H1 (cell line): ENCODE results near the gene LENG9. TPM values are rescaled to one million over a fixed set of nuclear protein-coding genes. Genes with fewer than 3 reads are reported as not detected.

Experiments
- CTCF ChIA-PET: fragments of 300-600 bp; sonication (Branson Sonifier 250); formaldehyde crosslinking; loops from one replicate; lab custom pipeline; 2021; ENCODE audit not compliant: partially characterized antibody; lab: Charles Lee
- POLR2A ChIA-PET: fragments of 300-600 bp; sonication (Branson Sonifier 250); formaldehyde crosslinking; loops from one replicate; lab custom pipeline; 2021; ENCODE audit warnings: inconsistent platforms; ENCODE audit not compliant: partially characterized antibody; lab: Charles Lee
- DNase-seq, 2 experiments: peaks; one replicate each; pipeline versions ENCODE4 v3.0.0 to v3.0.0-alpha.2; 2010 to 2022; ENCODE audit warnings: low spot score in 2 of 2, low read depth in 1 of 2, mixed read lengths in 1 of 2
- FAIRE-seq: peaks from 2 replicates; lab custom pipeline; 2011; peaks lifted over from hg19 to GRCh38; lab: Jason Lieb, UNC
- H2AFZ ChIP-seq: 2 replicates; pipeline ENCODE4 v1.8.1; 2012; ENCODE audit warnings: low read length, inconsistent platforms
- H2AK5ac ChIP-seq: 2 replicates; pipeline ENCODE4 v1.6.1; 2013; ENCODE audit warnings: low read depth, low read length
- H2BK120ac ChIP-seq: replicated peaks from 2 replicates; pipeline ENCODE3; 2013; ENCODE audit warnings: low read depth, low read length, inconsistent platforms
- H2BK12ac ChIP-seq: 2 replicates; pipeline ENCODE4 v1.6.1; 2013; ENCODE audit warnings: low read depth, low read length
- H2BK15ac ChIP-seq: 2 replicates; pipeline ENCODE4 v1.6.1; 2013; ENCODE audit warnings: low read length
- H2BK20ac ChIP-seq: 2 replicates; pipeline ENCODE4 v1.6.1; 2013; ENCODE audit warnings: low read length
- H2BK5ac ChIP-seq: 2 replicates; pipeline ENCODE4 v1.6.1; 2013; ENCODE audit warnings: low read depth, low read length
- H3K14ac ChIP-seq: 2 replicates; pipeline ENCODE4 v1.6.1; 2013; ENCODE audit warnings: inconsistent platforms; ENCODE audit not compliant: insufficient read length
- H3K18ac ChIP-seq: 2 replicates; pipeline ENCODE4 v1.6.1; 2013; ENCODE audit warnings: low read length; ENCODE audit errors: extremely low read depth
- H3K23ac ChIP-seq: 2 replicates; pipeline ENCODE4 v1.6.1; 2013; ENCODE audit warnings: inconsistent platforms; ENCODE audit not compliant: insufficient read length
- H3K23me2 ChIP-seq: 2 replicates; pipeline ENCODE4 v1.6.1; 2013; ENCODE audit warnings: low read depth, low read length
- H3K27ac ChIP-seq: 2 replicates; pipeline ENCODE4 v1.6.1; 2011; ENCODE audit warnings: low read depth, low read length, inconsistent platforms
- H3K27me3 ChIP-seq, 4 experiments: replicated peaks in 1 of 4; 1 replicate in 1 of 4; 2 replicates in 3 of 4; pipeline versions ENCODE4 v1.6.1 to v1.8.1; 2011 to 2013; ENCODE audit warnings: low read length in 3 of 4, mild to moderate bottlenecking in 3 of 4, inconsistent platforms in 2 of 4, mixed read lengths in 2 of 4, moderate library complexity in 1 of 4; ENCODE audit not compliant: control insufficient read depth in 3 of 4, insufficient read depth in 3 of 4; ENCODE audit errors: extremely low read depth in 1 of 4
- H3K36me3 ChIP-seq, 4 experiments: 2 replicates each; pipeline versions ENCODE4 v1.6.1 to v1.8.1; 2011 to 2013; ENCODE audit warnings: mild to moderate bottlenecking in 4 of 4, low read length in 3 of 4, moderate library complexity in 2 of 4, control low read depth in 1 of 4, inconsistent platforms in 1 of 4; ENCODE audit not compliant: insufficient read depth in 4 of 4, control insufficient read depth in 2 of 4
- H3K4ac ChIP-seq: replicated peaks from 2 replicates; pipeline ENCODE3; 2013; ENCODE audit warnings: low read length, low read depth, mixed read lengths, inconsistent platforms; ENCODE audit not compliant: insufficient read length
- H3K4me1 ChIP-seq, 4 experiments: replicated peaks in 1 of 4; 1 replicate in 1 of 4; 2 replicates in 3 of 4; pipeline versions ENCODE4 v1.6.1 to v1.8.1; 2011 to 2013; ENCODE audit warnings: low read length in 3 of 4, inconsistent platforms in 2 of 4, mixed read lengths in 1 of 4; ENCODE audit not compliant: insufficient read depth in 4 of 4, control insufficient read depth in 3 of 4
- H3K4me2 ChIP-seq, 2 experiments: 2 replicates each; pipeline versions ENCODE4 v1.6.1 to v1.8.1; 2011 to 2013; ENCODE audit warnings: low read depth in 2 of 2, low read length in 2 of 2, control low read depth in 1 of 2, inconsistent platforms in 1 of 2, mild to moderate bottlenecking in 1 of 2; ENCODE audit not compliant: insufficient read depth in 1 of 2
- H3K4me3 ChIP-seq, 4 experiments: fragments of 200-600, 300-600 bp in 1 of 4; sonication (generic), shearing (Covaris generic), sonication (Bioruptor Twin) in 1 of 4; 2 replicates each; pipeline versions ENCODE4 v1.5.1 to v1.8.1; 2011 to 2016; ENCODE audit warnings: low read length in 4 of 4, low read depth in 3 of 4, control low read depth in 2 of 4, inconsistent platforms in 2 of 4, mild to moderate bottlenecking in 2 of 4, mixed read lengths in 1 of 4, moderate library complexity in 1 of 4; ENCODE audit not compliant: insufficient read depth in 2 of 4; ENCODE audit errors: extremely low read depth in 1 of 4
- H3K56ac ChIP-seq: replicated peaks from 2 replicates; pipeline ENCODE3; 2013; ENCODE audit warnings: low read depth, mild to moderate bottlenecking, mixed read lengths, low read length, inconsistent platforms; ENCODE audit not compliant: insufficient read length
- H3K79me1 ChIP-seq: 2 replicates; pipeline ENCODE4 v1.6.1; 2013; ENCODE audit warnings: low read depth, low read length, control low read depth
- H3K79me2 ChIP-seq, 2 experiments: 2 replicates each; pipeline versions ENCODE4 v1.6.1 to v1.8.1; 2012 to 2013; ENCODE audit warnings: low read length in 2 of 2, mild to moderate bottlenecking in 2 of 2, inconsistent platforms in 1 of 2; ENCODE audit not compliant: insufficient read depth in 2 of 2, control insufficient read depth in 1 of 2
- H3K9ac ChIP-seq, 4 experiments: replicated peaks in 1 of 4; 1 replicate in 1 of 4; 2 replicates in 3 of 4; pipeline versions ENCODE4 v1.6.1 to v1.8.1; 2011 to 2013; ENCODE audit warnings: low read depth in 3 of 4, low read length in 3 of 4, control low read depth in 2 of 4, mild to moderate bottlenecking in 2 of 4, moderate library complexity in 2 of 4, inconsistent platforms in 1 of 4; ENCODE audit errors: extremely low read depth in 1 of 4
- H3K9me3 ChIP-seq, 2 experiments: 2 replicates each; pipeline versions ENCODE4 v1.6.1 to v1.8.1; 2012 to 2013; ENCODE audit warnings: mild to moderate bottlenecking in 2 of 2, moderate library complexity in 2 of 2, control low read depth in 1 of 2, inconsistent platforms in 1 of 2, low read depth in 1 of 2, low read length in 1 of 2, mixed read lengths in 1 of 2; ENCODE audit not compliant: insufficient read depth in 2 of 2
- H4K20me1 ChIP-seq, 2 experiments: replicated peaks in 1 of 2; 2 replicates each; pipeline versions ENCODE3 to v1.8.1; 2011 to 2013; ENCODE audit warnings: inconsistent platforms in 2 of 2, low read length in 2 of 2, mild to moderate bottlenecking in 1 of 2; ENCODE audit not compliant: insufficient read depth in 2 of 2, control insufficient read depth in 1 of 2
- H4K5ac ChIP-seq: 2 replicates; pipeline ENCODE4 v1.6.1; 2013; ENCODE audit warnings: low read length, low read depth, mixed read lengths, inconsistent platforms; ENCODE audit not compliant: insufficient read length
- H4K8ac ChIP-seq: 2 replicates; pipeline ENCODE4 v1.8.0; 2013; ENCODE audit warnings: mild to moderate bottlenecking, moderate library complexity, low read length, inconsistent platforms; ENCODE audit not compliant: insufficient read depth; ENCODE audit errors: extremely low read depth
- H4K91ac ChIP-seq: replicated peaks from 2 replicates; pipeline ENCODE3; 2013; ENCODE audit warnings: low read length, mixed read lengths, inconsistent platforms; ENCODE audit not compliant: insufficient read length
- CHD2 ChIP-seq: IDR thresholded peaks from 2 replicates; pipeline ENCODE4 v1.6.1; 2012; ENCODE audit warnings: low read length, improper control_type of control experiment
- SIN3A ChIP-seq, 2 experiments: IDR thresholded peaks in 1 of 2; conservative IDR thresholded peaks in 1 of 2; 2 replicates each; pipeline ENCODE4 v1.6.1; 2011 to 2012; ENCODE audit warnings: low read length in 2 of 2, improper control_type of control experiment in 1 of 2, low read depth in 1 of 2, mild to moderate bottlenecking in 1 of 2
- WGBS, 2 experiments: shearing (Covaris generic) in 1 of 2; methylation state at CpG; one replicate each; pipeline versions ENCODE4 v1.1.6 to v1.1.7; 2013 to 2015; ENCODE audit warnings: low lambda C conversion rate in 2 of 2, mixed read lengths in 2 of 2, inconsistent platforms in 1 of 2, low coverage in 1 of 2, missing lambda C conversion rate in 1 of 2; ENCODE audit not compliant: insufficient replicate concordance in 2 of 2, insufficient coverage in 1 of 2, insufficient read length in 1 of 2; ENCODE audit errors: extremely low coverage in 1 of 2, missing lambda C conversion rate in 1 of 2; 5-methylcytosine and 5-hydroxymethylcytosine counted together
- polyA plus RNA-seq, 7 experiments: library from polyadenylated mRNA; depleted of rRNA in 3 of 7; stranded (reverse) in 5 of 7; unstranded in 2 of 7; fragments of >200 nt in 5 of 7; fragments of 200-250 nt in 2 of 7; gene quantifications; 1 replicate in 5 of 7; 2 replicates in 1 of 7; 4 replicates in 1 of 7; pipeline versions ENCODE4 v1.2.1 to v1.2.3, GENCODE V29; 2011 to 2013; ENCODE audit warnings: missing spikeins in 2 of 7, mixed read lengths in 2 of 7
- total RNA-seq: library from RNA; stranded (reverse); fragmentation: NEBNext Ultra II Directional; extraction: Animal tissue kit (Norgen Biotek cat#: 25700); gene quantifications from 2 replicates; pipeline ENCODE4 v1.2.1, GENCODE V29; 2021

LENG9 gene
- total and polyA plus RNA-seq, 2 of the 8 experiments (the other 6 are each of a cell fraction or from before 2014, with no cell fraction given) = 1.6 to 3.9 TPM

GRCh38 chr19:54420068-54420382 lies 43.6 kb downstream of the LENG9 start:
- FAIRE-seq (no peak), DNase-seq (peak in 1 of 2 experiments; percentile 83)
- Histone ChIP-seq H3K9ac (peak overlapping the region in 2 of 4 experiments; percentile 29 to 32; a peak in 3 of 7 replicates), H4K91ac (peak overlapping the region; percentile 35), H2BK5ac (peak overlapping the region; percentile 97; the same call in 1 of the 2 replicates), H4K5ac (peak overlapping the region; percentile 38), H2BK20ac (0 out of 2 replicates have a peak overlapping the region, but pooled peaks have one; percentile 72), H3K23me2 (peaks cover 16% of the 10 kb centered on the region), H3K4ac (peak overlapping the region; percentile 29), H3K23ac (no peak overlapping the region), H3K56ac (peak overlapping the region; percentile 7), H3K4me1 (peaks cover 15 to 50% (median 38%) of the 10 kb centered on the region in 4 experiments), H3K4me3 (peak overlapping the region in 3 of 4 experiments; percentile 15 to 59 (median 32); a peak in 4 of 8 replicates), H2AFZ (no peak overlapping the region; the same call in 1 of the 2 replicates), H4K8ac (peak overlapping the region; percentile 40; the same call in 1 of the 2 replicates), H3K9me3 (no peaks in the 10 kb centered on the region), H3K14ac (no peak overlapping the region), H2BK120ac (peak overlapping the region; percentile 74), H3K79me1 (peaks cover 16% of the 10 kb centered on the region), H3K18ac (peak overlapping the region; percentile 97), H2BK15ac (no peak overlapping the region), H3K27me3 (peaks cover 0 to 17% (median 10%) of the 10 kb centered on the region in 4 experiments; a peak in 5 of 7 replicates), H3K36me3 (peaks cover 0 to 22% (median 3%) of the 10 kb centered on the region in 4 experiments; a peak in 6 of 8 replicates), H2AK5ac (peak overlapping the region; percentile 58; the same call in 1 of the 2 replicates), H2BK12ac (peak overlapping the region; percentile 65; the same call in 1 of the 2 replicates), H3K27ac (peak overlapping the region; percentile 83), H4K20me1 (peaks cover 0 to 11% of the 10 kb centered on the region in 2 experiments), H3K79me2 (peaks cover 7 to 8% of the 10 kb centered on the region in 2 experiments; a peak in 2 of 4 replicates), H3K4me2 (peak overlapping the region; percentile 44 to 86)
- TF ChIP-seq SIN3A (conservative IDR thresholded peaks at IDR 0.05 in 1 of 2, IDR thresholded peaks at IDR 0.05 in 1 of 2; ENCODE audit: low read depth in 1 of 2, low read length in 2 of 2) (peak in 1 of 2 experiments; percentile 60; a peak in 1 of 4 replicates), CHD2 (no peak)
- ChIA-PET CTCF (interaction anchor here (0.7 to 4.9 kb wide), 8 partner anchors 10 to 153 kb away, joined by 3 to 58 read pairs (median 6); no protein-coding TSS in a partner anchor), POLR2A (interaction anchor here (0.6 to 5.6 kb wide), 17 partner anchors 14 to 987 kb away, joined by 3 to 133 read pairs (median 3); partner anchors contain the start of genes LENG8, LENG9 and MBOAT7)
- WGBS, 2 experiments = 5% methylated on average over 10 of the region's 10 CpGs; no CpG with 5 or more reads in 1 of the 2 experiments
